Kidney (tissue), 14 donors: ENCODE results near the gene SUN2. TPM values are rescaled to one million over a fixed set of nuclear protein-coding genes. Genes with fewer than 3 reads are reported as not detected.

ENCODE experiments used
- DNase-seq, 5 donors: peaks; one replicate each; pipeline ENCODE4 v3.0.0-alpha.2; 2013 to 2020
- FAIRE-seq: peaks from 2 replicates; lab custom pipeline; 2012; peaks lifted over from hg19 to GRCh38; lab: Jason Lieb, UNC
- H3K27ac ChIP-seq, 2 donors: one replicate each; pipeline ENCODE4 v1.7.0; 2013; ENCODE audit warnings: low read depth in 2 of 2, low read length in 2 of 2, inconsistent platforms in 1 of 2
- H3K27me3 ChIP-seq: one replicate; pipeline ENCODE4 v1.7.1; 2013; ENCODE audit warnings: low read length, inconsistent platforms; ENCODE audit not compliant: control insufficient read depth, insufficient read depth
- H3K36me3 ChIP-seq, 3 donors: one replicate each; pipeline versions ENCODE4 v1.7.0 to v1.7.1; 2013; ENCODE audit warnings: low read length in 3 of 3, control low read depth in 1 of 3, inconsistent platforms in 1 of 3; ENCODE audit not compliant: insufficient read depth in 3 of 3, control insufficient read depth in 2 of 3
- H3K4me1 ChIP-seq, 3 donors: one replicate each; pipeline versions ENCODE4 v1.7.0 to v1.7.1; 2013; ENCODE audit warnings: low read length in 3 of 3, inconsistent platforms in 1 of 3, low read depth in 1 of 3; ENCODE audit not compliant: control insufficient read depth in 2 of 3, insufficient read depth in 2 of 3
- H3K4me3 ChIP-seq, 3 donors: one replicate each; pipeline versions ENCODE4 v1.7.0 to v1.8.1; 2013; ENCODE audit warnings: low read length in 3 of 3, control low read depth in 1 of 3, inconsistent platforms in 1 of 3
- H3K9ac ChIP-seq, 3 donors: one replicate each; pipeline versions ENCODE4 v1.7.0 to v1.7.1; 2013; ENCODE audit warnings: low read length in 3 of 3, control low read depth in 1 of 3, inconsistent platforms in 1 of 3
- H3K9me3 ChIP-seq, 3 donors: one replicate each; pipeline versions ENCODE4 v1.7.0 to v1.7.1; 2013; ENCODE audit warnings: low read length in 3 of 3, control low read depth in 1 of 3, inconsistent platforms in 1 of 3; ENCODE audit not compliant: control insufficient read depth in 2 of 3, insufficient read depth in 1 of 3
- intact Hi-C: fragments of 100-400 bp; cut with DNase I; formaldehyde crosslinking; loops from one replicate; pipeline ENCODE4 v1.11.1; 2022
- polyA plus RNA-seq: library from polyadenylated mRNA; stranded (reverse); fragments of 350-450 nt; fragmentation: Illumina TruSeq; extraction: RNeasy Lipid Tissue Mini Kit (QIAGEN cat#74804); gene quantifications from one replicate; pipeline ENCODE4 v1.2.3, GENCODE V29; 2014; ENCODE audit warnings: low read depth, low replicate concordance; ENCODE audit not compliant: insufficient read depth
- total RNA-seq: library from RNA; stranded (reverse); fragmentation: NEBNext Ultra II Directional; extraction: Animal tissue kit (Norgen Biotek cat#: 25700); gene quantifications from one replicate; pipeline ENCODE4 v1.2.1, GENCODE V29; 2021
- TF ChIP-seq, protein P1 (sequence below): IDR thresholded peaks from 3 replicates; pipeline ENCODE4 v1.5.1; 2012; ENCODE audit warnings: mild to moderate bottlenecking, moderate library complexity, borderline replicate concordance; ENCODE audit not compliant: insufficient read depth; ENCODE audit errors: extremely low read depth
- donor health status: control.
- donor health status: control.
- donor health status: control.
- donor health status: control.
- donor health status: control.
- donor health status: DM: yes; HTN: yes; CAD: no.
- donor health status: Normal renal cell carcinoma (clear cell type).

SUN2 gene
- total and polyA plus RNA-seq, 2 donors from 2014 or later, result 41.7 to 199 TPM

DNA sequence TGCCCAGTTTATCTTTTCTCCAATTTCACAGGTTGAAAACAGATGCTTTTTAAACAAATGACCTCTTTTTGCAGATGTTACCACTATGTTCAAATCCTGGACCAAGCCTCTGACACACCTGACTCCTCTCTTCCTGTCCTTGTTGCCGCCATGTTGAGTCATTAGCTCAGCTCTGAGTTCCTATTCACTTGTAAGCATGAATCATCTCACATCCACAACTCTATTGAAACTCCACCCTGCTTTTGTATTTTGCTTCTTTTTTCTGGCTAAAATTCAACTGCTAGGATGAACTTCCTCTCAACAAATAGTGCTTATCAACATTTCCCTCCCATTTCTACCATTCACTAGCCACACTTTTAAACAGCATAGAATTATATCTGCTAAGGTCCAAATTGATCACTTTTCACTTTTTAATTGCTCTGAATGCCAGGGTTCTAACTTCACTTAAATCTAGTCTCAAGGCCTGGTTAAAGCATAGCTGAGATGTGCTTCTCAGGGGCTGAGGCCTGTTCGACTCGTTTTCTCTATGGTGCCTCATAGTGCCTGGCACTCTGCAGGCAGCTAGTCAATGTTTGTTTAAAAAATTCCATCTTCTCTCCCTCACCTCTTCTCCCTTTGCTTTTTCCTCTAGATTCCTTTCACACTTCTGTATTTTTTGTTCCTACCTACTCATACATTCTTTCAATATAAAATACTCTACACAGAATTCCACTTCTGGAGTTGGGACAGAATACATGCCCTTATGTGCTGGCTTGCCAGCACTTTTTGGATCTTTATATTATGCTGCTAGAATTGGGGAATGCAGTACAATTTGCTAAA lies 59.0 kb downstream of the SUN2 start:
- no peaks in the 10 kb centered on the region for H3K27me3 ChIP-seq
- no peak for FAIRE-seq
- H3K9me3 ChIP-seq, result no peaks in the 10 kb centered on the region
- no peak overlapping the region for H3K9ac ChIP-seq
- peak overlapping the region; percentile 32 to 50 for H3K27ac ChIP-seq
- H3K36me3 ChIP-seq, result no peaks in the 10 kb centered on the region
- intact Hi-C loops, result no loop called here
- no peak overlapping the region for H3K4me3 ChIP-seq
- DNase-seq, result no peak
- H3K4me1 ChIP-seq, result peaks cover 6 to 33% (median 28%) of the 10 kb centered on the region in 3 donors
- TF ChIP-seq, protein P1, sequence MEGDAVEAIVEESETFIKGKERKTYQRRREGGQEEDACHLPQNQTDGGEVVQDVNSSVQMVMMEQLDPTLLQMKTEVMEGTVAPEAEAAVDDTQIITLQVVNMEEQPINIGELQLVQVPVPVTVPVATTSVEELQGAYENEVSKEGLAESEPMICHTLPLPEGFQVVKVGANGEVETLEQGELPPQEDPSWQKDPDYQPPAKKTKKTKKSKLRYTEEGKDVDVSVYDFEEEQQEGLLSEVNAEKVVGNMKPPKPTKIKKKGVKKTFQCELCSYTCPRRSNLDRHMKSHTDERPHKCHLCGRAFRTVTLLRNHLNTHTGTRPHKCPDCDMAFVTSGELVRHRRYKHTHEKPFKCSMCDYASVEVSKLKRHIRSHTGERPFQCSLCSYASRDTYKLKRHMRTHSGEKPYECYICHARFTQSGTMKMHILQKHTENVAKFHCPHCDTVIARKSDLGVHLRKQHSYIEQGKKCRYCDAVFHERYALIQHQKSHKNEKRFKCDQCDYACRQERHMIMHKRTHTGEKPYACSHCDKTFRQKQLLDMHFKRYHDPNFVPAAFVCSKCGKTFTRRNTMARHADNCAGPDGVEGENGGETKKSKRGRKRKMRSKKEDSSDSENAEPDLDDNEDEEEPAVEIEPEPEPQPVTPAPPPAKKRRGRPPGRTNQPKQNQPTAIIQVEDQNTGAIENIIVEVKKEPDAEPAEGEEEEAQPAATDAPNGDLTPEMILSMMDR, result no peak

DNA sequence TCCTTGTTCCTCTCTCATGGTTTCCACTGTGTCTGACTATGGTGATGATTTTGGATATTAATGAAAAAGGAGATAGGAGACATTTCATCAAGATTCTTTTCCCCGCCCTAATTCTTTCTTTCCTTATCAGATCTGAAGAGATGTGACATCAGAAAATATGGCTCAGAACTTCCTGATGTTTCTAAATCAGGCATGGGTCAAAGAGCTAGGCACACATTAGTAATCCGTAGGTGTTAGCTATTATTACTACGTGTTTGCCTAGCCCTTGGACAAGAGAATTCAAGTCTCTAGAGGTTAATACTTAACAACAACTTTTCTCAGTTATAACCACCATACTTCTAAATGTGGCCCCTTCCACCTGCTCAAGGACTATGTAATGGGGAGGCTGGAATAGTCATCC lies 60.9 kb downstream of the SUN2 start:
- DNase-seq (no peak), FAIRE-seq (no peak)
- intact Hi-C loops, result no loop called here
- Histone ChIP-seq H3K27ac (no peak overlapping the region), H3K36me3 (no peaks in the 10 kb centered on the region), H3K4me1 (peaks cover 3 to 28% (median 27%) of the 10 kb centered on the region in 3 donors), H3K9ac (no peak overlapping the region), H3K9me3 (no peaks in the 10 kb centered on the region), H3K27me3 (no peaks in the 10 kb centered on the region), H3K4me3 (no peak overlapping the region)
- TF ChIP-seq, protein P1, result no peak

- intact Hi-C loops, result no loop called here
- no peak for FAIRE-seq
- no peaks in the 10 kb centered on the region for H3K9me3 ChIP-seq
- H3K27ac ChIP-seq, result no peak overlapping the region
- peaks cover 0 to 2% (median under 1%) of the 10 kb centered on the region in 3 donors for H3K36me3 ChIP-seq
- H3K27me3 ChIP-seq, result no peaks in the 10 kb centered on the region
- no peak overlapping the region for H3K4me3 ChIP-seq
- TF ChIP-seq, protein P1, result no peak
- no peak overlapping the region for H3K9ac ChIP-seq
- no peak for DNase-seq
- peaks cover 1 to 19% (median 19%) of the 10 kb centered on the region in 3 donors for H3K4me1 ChIP-seq
These were observed 61.7 kb downstream of the SUN2 start for GRCh38 chr22:38694049-38694448.
